ENCODE measurements around the gene SPPL3.
"Not testable (repeated sequence)": the region's sequence is repeated elsewhere in the genome, so short reads cannot be mapped to it uniquely, and the experiment has no call there.

Gene SPPL3

DNA sequence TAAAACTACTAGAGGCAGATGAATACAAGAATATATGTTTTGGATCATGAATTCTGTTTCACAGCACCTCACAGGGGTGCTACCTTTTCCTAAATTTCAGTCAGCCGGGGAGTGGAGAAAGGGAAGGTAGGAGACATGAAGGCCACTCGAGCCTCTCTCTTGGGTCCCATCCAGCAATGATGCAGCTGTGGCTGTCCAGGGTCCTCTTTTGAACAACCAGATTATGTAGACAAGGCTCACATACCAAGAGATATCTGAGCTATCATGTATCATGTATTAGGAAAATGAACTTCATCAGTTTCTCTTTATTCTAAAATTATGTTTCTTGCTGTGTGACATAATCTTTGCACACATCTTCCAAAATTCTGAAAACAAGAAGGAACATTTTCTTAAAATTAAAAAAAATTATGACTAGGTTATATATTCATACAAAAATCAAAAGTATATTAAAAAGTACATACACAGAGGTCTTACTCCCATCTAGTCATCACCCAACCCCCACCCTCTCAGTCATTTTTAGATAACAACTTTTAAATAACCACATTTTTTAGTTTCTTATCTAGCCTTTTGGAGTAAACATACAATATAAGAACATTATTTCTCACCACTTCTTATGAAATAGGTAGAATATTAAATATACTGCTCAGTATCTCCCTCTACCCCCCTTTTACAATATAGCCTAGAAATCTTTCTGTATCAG, 89.8 kb downstream of the SPPL3 start:
- no peak for DNase-seq

DNA sequence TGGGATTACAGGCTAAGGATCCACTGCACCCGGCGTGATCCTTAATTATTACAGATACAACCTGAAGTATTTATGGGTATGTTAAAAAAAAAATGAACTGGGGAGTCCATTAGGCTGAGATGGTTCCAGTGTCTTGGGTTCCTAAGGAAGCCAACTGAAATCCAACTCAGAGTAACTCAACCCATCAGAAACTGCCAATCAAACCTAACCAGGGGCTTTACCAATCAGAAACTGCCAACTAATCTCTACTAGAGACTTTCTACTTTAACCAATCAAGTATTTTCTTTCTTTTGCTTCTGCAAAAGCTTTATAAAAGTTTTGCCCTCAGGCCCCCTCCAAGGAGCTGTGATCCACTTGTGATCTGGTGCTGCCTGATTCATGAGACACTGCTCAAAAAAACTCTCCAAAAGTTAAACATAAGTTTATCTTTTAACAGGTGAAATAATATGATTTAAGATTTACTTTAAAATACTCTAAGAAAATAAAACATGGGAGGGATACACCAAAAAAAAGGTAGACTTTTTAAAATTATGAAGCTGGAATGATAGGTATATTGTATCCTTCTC, 90.5 kb downstream of the SPPL3 start:
- no peak for DNase-seq

DNA sequence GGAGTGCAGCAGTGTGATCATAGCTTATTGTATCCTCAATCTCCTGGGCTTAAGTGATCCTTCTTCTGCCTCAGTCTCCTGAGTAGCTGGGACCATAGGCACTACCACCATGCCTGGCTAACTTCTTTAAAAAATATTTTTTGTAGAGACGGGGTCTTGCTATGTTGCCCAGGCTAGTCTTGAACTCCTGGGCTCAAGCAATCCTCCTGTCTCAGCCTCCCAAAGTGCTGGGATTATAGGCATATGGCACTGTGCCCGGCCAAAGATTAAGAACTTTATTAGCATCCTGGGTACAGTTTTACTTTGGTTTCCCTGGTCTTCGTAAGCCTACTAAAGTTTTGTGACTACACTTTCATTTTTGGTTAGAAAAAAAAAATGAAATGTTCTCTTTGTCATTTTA, 94.1 kb downstream of the SPPL3 start:
- DNase-seq: no peak

DNA sequence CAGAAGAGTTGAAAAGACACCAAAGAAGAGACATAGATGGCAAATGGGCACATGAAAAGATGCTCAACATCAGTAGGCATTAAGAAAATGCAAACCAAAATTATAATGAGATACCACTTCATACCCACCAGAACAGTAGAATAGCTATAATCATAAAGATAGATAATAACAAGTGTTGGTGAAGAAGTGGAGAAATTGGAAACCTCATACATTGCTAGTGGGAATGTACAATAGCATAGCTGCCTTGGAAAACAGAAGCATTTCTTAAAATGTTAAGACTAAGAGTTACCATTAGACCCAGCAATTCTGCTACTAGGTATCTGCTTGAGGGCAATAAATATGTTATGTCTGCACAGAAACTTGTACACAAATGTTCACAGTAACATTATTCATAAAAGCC, 99.7 kb downstream of the SPPL3 start:
- no peak for DNase-seq

DNA sequence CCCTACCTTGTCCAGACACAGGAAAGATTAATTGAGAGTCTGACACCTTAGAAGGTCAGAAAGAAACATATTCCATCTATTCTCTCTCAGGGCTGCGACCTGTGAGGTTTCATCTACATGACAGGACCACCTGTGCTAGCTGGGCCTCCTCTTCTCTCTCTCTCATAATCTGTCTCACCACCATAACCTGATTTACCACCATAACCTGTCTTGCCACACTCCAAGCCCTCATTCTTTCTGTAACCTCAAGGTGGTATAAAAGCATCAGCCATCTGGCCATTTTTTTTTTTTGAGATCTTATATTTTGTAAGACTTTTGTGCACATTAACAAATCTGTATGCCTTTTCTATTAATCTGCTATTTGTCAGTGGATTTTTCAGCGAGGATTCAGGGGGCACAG, 103.0 kb downstream of the SPPL3 start:
- no peak for DNase-seq

DNA sequence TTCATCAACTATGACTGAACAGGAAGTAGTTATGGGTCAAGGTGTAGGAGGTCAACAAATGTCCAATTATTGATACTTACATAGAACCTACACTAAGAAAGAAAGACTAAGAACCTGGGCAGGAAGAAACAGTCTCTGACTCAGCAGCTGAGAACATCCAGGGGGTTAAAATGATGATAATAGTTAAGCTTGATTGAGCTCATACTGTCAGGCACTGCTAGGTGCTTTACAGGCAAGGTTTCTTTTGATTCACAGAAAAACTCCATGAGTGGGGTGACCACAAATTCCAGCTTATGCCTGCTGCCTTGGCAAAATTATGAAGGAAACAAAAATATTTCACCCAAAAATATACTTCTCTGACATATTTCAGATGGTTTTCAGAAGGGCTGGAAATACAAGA, 103.5 kb downstream of the SPPL3 start:
- no peak for DNase-seq

DNA sequence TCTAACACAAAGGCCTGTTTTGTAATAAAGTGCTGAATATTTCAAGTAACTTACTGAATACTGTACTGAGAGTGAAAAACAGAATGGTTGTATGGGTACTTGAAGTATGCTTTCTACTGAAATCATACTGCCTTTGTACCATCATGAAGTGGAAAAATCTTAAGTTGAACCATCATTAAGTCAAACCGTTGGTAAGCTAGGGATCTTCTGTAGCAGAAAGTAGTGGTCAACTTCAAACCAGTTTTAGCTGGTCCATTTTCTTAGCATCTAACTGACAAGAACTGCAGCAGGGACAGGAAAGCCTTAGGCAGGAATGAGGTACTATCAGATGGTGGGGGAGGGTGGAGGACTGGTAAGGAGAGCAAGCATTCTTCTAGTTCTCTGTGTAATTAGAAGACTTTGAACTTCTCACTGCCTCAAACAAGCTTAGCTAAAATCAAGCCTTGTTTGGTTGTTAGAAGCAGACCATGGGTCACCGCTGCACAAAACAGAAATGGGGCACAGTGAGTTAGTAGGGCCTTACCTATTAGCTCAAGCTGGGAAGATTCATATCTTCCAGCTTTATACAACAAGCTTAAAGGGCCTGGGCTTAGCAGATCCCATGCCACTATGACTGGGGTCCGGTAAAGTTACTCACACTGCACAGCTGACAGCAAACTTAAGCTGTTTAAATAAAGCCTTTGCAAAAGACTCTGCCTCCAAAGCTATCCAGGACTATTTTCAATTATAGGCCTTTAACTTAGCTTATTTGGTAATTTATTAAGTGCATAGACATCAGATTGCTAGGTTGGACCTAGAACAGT, 104.7 kb downstream of the SPPL3 start:
- no peak for DNase-seq

DNA sequence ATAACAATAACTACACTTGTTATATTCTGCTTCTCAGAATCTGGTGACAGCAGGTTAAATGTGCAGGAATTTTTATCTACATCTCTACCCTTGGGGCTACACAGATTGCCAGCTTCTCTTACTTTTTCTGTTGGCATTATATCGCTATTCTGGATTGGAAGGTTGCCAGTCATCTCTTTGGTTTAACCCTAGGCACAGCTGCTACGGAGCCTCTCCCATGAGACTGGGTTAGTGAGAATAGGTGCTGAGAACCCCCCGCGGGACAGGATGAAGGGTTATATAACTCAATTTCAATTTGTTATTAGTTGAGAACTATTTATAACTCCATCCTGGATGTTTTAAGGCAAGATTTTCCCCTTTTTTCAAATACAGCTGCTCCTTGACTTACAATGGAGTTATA, 105.5 kb downstream of the SPPL3 start:
- DNase-seq: no peak

DNA sequence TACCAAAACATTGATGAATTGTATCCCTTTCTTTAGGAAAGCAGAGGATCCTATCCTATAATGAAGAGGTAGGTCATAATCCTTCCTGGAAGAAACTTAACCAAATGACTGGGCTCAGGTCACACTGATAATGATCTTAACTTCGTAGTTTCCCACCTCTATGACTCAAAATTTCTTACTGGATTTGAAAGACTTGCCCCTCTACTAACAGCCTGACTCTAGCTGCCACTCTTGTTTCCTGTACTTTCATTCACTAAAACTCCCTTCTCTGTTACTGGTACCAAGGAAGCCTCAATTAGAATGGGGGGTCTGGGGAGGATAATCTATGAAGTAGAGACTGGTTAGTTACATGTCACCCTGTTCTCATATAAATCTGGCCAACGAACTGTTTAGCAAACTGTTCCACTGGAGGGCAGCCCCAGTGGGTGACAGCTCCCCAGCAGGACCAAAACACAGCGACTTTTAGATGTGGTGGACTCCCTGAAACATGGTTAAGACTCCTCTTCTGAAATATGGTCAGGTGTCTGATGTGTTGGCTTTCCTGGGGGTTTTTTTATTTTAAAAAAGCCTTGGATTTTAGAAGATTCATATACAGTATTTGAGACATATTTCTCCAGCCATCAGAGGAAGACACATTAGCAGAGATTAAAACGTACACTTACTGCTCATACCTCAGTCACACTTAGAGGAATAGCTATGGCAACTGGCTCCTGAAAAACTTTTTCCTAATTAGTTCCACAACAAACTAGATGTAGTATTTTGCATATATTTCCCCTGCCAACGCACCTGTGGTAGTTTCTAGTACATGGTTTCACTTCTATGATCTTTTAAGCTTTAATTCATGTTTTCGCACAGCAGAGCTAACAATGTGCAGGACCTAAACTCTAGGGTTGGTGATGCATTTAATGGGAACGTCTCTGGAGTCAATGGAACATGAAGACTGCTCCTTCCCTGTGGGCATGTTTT, 106.2 kb downstream of the SPPL3 start:
- no peak for DNase-seq

DNA sequence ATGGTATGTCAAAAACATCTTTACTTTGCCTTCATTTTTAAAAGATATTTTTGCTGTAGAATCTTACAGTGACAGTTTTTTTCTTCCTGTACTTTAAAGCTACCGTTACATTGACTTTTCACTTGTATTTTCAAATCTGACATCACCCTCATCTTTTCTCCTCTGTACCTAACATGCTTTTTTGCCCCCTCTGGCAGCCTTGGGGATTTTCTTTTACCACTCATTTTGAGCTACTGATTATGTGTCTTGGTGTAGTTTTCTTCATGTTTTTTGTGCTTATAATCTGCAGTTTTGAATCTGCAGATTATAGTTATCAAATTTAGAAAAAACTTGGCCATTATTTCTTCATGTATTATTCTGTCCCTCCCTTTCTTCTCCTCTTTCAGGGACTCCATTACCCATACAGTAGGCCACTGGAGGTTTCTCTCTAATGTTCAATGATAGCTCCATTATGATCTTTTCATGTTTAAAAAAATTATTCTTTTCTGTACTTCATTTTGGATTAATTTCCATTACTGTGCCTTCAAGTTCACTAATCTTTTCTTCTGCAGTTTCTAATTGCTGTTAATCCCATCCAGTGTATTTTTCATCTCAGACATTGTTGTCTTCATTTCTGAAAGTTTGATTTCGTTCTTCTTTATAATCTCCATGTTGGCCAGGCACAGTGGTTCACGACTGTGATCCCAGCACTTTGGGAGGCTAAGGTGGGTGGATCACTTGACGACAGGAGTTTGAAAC, 108.5 kb downstream of the SPPL3 start:
- no peak for DNase-seq

DNA sequence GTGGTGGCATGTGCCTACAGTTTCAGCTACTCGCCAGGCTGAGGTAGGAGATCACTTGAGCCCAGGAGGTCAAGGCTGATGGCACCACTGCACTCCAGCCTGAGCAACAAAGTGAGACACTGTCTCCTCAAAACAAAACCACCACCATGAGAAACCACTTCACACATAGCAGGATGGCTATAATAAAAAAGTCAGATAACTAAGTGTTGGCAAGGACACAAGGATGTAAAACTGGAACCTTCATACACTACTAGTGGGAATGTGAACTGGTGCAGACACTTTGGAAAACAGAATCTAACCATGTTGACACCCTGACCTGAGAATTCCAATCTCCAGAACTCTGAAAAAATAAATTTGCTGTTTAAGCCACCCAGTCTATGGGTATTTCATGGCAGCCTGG, 110.8 kb downstream of the SPPL3 start:
- no peak for DNase-seq

DNA sequence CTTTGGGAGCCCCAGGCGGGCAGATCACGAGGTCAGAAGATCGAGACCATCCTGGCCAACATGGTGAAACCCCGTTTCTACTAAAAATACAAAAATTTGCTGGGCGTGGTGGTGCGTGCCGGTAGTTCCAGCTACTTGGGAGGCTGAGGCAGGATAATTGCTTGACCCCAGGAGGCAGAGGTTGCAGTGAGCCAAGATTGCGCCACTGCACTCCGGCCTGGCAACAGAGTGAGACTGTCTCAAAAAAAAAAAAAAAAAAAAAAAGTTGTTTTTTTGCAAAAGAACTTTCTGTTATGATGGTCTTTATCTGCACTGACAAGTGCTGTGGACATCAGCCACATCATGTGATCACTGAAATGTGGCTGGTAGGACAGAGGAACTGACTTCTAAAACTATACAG, 111.7 kb downstream of the SPPL3 start:
- DNase-seq: not testable (repeated sequence)

DNA sequence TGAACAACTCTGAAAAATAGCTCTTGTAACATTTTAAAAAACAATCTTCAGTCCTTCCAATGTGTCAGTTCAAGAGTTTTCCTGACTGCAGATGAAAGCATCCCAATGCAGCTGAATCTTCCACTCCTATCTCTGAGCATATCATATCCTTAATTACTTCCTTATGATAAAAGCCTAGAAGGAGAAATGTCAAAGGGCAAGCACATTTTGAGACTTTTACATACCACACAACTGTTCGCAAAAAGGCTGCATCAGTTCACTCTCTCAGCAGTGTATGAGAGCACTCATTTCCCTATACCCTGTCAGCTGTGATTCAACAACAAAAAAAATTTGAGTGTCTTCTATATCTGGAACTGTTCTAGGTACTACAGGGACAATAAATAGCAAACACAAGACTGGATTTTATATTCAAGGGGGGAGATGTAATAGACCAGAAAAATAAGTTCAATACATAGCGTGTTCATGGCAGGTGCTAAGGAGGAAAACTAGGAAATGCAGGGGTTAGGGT, 112.4 kb downstream of the SPPL3 start:
- no peak for DNase-seq

DNA sequence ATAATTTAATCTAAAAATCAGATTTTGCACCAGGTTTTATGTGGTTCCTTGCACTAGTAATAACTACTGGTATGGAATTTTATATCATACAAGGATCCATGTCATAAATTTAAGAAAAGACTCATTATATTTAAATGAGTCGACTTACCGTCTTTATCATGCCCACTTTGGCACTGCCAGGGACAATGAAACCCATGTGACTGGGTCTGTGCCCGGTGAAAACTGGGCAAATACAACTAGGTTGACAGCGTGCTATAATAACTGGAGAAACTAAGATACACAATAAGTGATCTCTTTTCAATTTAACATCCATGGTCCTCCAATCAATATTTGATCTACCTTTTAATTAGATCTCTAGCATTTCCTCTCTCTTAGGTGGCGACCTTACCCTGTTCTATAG, 114.0 kb downstream of the SPPL3 start:
- no peak for DNase-seq

DNA sequence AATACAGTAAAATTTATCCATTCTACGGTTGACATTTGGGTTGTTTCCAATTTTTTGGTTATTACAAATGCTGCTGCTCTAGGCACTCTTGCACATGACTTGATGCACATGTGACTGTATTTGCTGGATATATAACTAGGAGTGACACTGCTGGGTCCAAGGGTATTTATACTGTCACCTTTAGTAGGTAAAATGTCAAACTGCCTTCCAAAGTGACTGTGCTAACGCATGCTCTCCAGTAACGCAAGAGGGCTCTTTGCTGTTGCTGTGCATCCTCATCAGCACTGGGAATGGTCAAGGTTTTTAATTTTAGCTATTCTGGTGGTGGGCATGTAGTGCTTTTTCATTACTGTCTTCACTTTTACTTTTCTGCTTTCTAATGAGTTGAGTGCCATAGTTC, 116.3 kb downstream of the SPPL3 start:
- DNase-seq: no peak

DNA sequence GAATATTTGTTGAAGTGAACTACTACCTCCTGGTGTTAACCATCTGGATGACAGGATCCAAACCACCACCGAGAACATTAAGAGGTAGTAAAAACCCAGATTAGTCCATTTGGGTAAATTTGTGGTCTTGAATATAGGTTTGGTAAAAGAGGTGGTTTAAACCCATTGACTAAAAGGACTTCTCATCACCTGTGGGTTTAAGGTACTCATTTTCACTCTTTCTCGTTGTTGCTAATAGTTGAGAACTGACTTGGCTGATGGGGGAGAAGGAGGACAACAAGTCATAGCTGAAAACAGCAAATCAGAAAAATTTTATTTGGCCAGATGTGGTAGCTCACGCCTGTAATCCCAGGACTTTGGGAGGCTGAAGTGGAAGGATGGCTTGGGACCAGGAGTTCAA, 119.4 kb downstream of the SPPL3 start:
- no peak for DNase-seq

DNA sequence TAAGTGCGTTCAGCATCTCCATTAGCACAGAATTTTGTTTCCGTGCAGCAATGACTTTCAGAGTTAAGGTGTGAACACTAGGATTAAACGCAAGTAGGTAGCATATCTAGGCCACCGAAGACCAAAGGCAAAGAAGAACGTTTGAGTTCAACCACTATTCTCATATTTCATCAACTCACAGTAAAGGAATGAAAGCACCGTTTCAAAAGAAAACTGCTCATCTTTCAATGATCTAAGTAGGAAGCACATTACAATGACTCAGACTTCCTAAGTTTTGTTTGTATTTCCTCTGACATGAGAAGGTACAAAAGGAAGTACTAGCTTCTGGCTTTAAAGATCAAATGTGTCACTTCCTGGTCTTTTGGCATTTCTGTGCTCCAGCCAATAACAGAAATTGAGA, 121.0 kb downstream of the SPPL3 start:
- DNase-seq: no peak

DNA sequence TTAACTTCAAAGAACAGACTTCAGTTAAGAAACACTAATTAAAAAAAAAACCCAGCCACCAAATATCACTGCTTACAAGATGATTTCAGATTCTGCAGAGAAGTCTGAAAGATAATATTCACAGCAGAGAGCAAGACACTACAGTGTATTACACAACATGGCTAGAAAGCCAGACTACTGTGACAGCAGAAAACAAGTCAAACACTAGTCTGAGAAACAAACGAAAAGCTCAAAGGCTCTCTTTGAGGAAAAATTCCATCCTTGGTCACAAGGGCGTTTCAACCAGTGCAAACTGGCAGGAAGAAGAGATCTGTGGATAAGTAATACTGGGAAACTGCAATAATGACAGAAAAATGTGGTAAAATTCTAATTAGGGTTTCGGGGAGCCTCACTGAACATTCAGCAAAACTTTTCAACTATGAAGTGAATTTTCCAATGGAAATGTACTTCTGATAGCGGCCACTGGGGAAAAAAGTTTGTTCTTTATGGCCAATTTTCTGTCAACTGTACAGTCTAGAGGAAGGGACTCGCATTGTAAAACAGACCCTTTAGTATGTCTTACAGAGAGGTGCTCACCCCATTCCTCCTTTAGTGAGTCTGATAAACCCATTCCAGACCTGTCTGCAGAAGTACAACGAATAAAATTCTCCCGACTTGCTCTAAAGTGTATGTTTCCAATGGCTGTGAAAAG, 128.2 kb downstream of the SPPL3 start:
- no peak for DNase-seq

DNA sequence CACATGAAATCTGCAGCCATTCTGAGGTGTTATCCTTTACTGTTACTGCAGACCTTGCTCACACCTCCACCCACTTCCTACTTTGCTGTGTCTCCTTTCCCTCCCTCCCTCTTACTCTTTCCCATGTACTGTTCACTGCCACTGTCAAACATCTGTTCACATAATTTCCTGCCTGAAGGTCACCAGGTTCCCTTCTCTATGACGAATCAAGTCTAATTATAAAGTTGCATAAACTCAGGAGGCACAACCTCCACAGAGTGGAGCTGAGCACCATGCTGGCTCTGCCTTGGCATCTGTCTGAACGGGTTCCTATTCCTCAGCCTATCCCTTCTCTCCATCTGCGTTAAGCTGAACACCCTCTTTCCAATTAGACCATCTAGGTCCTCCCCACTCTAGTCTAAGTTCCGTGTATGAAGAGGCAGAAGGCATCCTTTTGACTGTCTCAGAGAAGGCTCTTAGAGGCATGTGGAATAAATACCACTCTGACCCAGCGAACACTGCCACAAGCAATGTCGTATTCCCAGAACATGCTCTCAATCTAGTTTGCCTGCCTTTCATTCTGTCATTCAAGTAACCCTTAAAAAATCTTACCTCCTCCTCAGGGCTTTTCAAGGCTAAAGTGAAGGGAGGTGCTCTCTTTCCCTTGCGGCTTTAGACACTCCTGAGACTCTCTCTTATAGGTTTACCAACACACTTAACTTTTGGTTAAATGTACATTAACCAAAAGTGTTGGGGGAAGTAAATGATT, 129.8 kb downstream of the SPPL3 start:
- DNase-seq: no peak

DNA sequence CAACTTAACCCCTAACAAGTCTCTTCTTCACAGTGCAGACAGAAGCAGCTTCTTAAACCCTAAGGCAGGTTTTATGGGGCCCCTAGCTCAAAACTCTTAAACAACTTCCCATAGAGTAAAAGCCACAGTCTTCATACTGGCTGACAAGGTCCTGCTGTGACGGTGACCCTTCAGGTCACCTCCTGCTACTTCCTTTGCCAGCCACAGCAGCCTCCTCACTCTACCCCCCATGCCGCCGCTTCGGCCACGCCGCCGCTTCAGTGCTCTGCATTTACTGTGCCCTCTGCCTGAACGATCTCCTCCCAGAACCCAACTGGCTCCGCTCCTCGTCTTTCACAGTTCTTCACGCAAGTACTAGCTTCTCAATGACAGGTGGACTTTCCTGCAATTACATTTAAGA, 133.1 kb downstream of the SPPL3 start:
- no peak for DNase-seq

Measured in activated CD4-positive, CD25-positive, alpha-beta regulatory T cell (primary cell).